A172 (cell line): ENCODE data around the gene RASD1. TPM values are rescaled to one million over a fixed set of nuclear protein-coding genes. Genes with fewer than 3 reads are reported as not detected.

ENCODE experiments used
- DNase-seq: peaks from one replicate; pipeline ENCODE4 v3.0.0-alpha.2; 2015; ENCODE audit warnings: low spot score
- total RNA-seq: library from RNA; depleted of rRNA; stranded (reverse); fragments of >200 nt; shearing (Covaris generic); gene quantifications from 2 replicates; pipeline ENCODE4 v1.2.3, GENCODE V29; 2014

The RASD1 gene
- total RNA-seq, 1 experiment from 2014 or later = not detected

DNA sequence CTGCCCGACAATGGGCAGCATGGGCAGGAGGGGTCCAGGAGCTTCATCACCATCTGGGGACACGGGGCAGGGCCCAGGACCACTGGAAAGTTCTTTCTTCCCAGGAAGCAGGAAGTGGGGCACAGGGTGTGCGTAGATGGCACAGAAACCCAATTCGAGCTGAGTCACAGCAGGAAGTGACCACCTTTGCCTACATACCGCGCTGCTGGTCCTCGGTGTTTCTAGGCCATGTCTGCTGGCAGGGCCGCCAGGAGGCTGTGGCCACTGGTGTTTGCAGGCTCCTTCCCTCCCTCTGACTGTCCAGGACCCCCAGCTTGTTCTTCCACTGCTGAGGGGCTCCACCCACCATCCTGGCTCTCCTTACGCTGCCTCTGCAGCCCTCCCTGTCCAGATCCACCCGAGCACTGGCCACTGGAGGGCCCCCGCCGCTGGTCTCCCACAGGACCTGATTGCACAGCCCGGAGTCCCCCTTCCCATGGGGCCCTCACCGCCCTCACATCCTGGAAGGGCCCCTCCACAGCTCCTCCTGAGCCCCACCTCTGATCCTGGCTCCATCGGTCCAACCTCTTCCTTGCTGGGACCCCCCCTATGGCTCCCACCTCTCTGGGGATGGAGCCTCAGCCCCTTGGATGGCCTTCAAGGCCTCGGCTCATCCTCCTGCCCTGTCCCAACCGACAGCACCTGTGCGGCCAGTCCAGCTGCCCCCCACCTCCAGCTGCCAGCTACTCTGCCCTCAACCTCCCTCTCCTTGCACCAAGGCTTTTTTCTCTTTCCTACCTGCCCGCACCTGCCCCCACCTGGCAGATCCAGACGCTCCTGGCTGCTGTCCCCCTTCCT is 14.5 kb upstream of the RASD1 start:
- peak; percentile 27 for DNase-seq

DNA sequence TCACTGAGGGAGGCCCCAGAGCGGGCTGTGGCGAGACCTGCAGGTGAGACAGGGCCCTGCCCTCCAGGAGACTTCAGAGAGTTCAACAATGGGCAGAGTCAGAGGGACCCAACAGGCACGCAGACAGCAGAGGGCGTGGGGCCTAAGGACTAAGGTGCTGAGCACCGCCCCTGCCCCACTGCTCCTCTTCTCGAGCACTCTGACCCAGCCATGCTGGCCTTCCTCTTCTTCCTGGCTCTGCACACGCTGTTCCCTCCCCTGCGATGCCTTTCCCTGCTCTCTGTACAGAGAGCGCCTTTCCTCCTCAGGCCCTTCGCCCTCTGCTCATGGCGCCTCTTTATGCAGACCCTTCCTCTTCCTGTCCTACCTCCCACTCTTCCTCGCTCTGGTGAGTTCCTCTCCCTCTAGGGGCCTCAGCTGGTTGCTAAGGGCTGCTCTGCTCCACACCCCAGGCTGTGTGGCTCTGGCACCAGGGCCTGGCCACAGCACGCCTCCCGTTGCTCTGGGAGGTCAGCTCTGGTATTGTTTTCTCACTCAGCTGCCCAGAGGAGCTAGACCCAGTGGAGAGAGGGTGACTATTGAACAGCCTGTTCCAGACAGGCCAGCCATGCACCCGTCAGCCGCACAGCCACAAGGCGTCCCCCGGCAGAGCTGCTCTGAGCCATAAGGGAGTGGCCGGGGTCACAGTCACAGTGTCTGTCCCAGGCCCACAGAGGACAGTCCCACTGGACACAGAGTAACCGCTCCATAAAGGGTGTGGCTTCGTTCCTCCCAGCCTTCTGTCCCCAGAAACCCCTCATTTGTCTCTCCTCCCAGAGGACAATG is 13.6 kb upstream of the RASD1 start:
- DNase-seq = no peak

DNA sequence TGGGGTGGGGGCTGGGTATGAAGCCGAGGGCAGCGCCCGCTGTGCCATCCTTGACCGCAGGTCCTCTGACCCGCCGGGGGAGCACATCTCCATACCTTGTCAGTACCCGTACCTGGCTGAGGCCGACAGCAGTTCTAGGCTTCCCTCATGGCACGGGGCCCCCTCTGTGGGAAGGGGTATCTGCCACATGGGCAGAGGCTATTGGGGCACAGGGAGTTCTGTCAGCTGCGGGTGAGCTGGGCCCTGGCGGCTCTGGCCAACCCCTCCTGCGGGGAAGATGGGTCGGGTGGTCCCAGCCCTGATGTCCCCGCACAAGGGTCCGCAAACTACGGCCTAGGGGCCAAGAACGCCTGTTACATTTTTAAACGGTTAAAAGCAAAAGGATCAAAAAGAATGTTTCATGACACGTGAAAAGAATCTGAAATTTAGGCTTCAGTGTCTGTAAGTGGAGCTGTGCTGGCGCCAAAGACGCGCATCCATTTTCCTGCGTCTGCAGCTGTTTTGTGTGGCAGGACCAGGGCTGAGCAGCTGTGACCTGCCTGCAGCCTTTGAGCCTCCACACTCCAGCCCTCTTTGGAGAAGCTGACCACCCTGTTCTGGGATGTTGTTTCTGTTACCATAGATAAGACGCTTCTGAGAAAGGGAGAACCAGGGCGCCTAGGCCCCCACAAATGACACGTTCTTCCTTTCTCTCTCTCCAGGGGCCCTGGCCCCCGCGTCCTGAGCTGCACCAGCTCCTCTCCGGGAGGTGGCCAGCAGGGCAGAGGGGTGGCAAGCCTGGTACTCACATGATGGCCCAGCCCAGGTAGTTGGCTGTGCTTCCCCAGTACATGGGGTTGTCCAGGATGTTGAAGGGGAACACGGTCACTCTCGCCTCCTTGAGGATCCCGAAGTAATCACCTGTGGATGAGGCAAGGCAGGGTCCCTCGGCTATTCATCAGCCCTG is 12.7 kb upstream of the RASD1 start:
- DNase-seq = no peak

DNA sequence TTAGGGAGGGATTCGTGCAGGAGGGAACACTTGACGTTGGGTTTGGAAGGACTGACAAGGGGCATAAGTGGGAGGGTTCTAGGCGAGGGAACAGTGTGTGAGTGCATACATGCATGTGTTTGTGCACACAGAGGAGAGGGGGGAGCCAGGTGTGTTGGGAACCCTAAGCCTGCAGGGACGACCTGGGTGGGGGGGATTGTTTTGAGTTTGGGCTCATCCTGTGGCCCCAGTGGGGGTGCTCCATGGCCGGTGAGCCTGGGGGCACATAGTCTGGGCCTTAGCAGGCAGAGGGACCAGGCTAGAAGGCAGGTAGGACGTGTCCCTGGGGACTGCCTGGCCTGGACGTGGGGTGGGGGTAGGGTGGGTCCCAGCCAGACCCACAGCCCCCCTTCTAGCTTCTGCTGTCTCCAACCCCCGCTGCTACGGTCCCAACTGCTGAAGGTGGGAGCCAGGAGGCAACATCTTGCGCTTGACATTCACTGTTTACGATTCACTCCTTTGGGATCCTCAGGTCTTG is 11.9 kb upstream of the RASD1 start:
- no peak for DNase-seq

DNA sequence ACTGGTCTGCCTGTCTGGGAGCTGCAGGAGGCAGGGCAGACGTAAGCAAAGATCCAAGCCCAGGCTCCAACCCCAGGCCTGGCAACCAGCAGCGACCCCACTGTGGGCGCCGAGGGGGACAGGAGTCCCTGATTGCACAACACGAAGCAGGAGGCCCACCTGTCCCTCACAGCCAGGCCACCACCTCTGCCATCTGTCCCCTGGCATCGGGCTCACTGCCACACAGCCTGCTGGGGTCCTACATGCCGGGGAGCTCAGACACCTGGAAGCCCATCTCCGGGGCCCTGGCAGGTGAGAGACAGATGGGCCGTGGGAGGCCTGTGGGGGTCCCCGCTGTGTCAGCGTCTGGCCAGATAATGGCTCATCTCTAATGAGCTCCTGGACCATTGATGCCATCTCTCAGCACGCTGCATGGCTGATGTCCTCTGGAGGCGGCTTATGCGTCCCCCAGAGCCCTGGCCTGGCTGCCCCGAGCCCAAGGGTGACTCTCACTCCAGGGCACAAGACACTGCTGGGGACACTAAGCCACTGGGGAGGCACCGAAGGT is 11.3 kb upstream of the RASD1 start:
- DNase-seq = no peak

DNA sequence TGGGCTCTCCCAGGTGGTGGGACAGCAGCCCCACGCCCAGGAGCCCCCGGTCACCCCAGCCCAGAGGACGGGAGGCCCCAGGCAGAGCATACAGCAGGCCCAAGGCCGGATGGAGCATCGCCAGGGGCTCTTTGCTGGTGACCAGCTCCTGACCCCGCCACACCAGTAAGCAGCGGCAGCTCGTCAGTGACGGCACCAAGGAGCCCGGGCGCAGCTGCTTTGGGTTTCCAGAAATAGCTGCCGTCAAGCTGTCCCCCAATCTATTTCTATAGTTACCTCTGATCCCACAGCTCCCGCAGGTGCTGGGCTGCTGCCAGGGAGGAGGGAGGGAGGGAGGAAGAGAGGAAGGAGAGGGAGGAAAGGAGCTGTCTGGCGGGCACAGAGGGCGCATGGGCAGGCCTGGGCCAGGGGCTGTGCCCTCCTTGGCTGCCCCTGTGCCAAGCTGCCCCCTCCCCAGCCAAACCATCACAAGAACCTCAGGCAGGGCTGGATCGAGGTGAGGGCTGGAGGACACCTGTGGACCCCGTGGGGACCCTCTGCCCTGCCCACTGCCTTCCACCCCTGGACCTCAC is 10.8 kb upstream of the RASD1 start:
- peak; percentile 62 for DNase-seq

DNA sequence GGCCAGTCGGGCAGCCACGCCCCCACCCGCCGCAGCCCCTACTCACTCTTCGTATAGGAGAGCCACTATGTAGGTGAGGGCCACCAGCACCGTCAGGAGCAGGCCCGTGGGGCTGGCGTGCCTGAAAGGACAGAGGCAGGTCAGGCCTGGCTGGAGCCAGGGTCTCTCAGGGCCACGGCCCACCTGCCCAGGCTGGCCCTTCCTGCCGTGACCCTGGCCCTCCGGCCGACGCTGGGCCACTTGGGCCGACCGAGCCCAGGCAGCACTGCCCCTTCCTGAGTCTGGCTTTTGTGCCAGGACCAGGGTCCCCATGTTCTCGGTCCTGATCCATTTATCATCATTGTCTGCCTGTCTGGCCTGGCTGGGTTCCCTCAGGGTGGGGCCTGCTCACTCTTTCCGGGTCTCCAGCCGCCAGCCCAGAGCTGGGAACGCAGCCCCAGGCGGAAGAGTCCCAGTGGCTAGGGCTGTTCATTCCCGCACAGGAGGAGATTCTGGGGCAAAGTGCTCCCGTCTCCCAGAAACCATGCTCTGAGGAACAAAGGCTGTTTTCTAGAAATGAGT is 10.1 kb upstream of the RASD1 start:
- no peak for DNase-seq

DNA sequence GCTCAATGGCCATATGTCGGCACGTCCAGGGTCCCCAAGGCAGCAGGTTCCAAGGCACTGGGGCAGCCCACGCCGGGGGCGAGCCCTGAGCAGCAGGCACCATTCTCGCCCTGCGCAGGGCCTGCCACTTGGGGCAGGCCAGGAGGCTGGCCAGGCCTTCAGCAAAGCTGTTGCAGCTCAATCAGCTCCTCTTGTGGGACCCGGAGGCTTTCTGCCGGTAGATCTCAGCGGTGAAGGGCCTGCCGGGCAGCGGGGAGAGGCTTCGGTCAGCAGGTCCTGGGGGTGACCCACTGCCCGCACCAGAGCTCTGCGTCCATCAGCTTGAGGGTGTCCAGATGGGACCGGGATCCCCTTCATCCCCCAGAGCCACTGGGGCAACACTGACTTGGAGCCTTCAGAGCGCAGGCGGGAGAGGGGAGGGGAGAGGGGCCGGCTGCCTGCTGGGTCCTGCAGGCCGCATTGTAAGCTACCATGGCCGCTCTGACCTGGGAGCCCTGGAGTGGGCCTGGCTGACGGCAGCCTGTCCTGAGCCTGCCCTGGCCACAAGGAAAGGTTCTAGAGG is 9.5 kb upstream of the RASD1 start:
- DNase-seq = no peak

DNA sequence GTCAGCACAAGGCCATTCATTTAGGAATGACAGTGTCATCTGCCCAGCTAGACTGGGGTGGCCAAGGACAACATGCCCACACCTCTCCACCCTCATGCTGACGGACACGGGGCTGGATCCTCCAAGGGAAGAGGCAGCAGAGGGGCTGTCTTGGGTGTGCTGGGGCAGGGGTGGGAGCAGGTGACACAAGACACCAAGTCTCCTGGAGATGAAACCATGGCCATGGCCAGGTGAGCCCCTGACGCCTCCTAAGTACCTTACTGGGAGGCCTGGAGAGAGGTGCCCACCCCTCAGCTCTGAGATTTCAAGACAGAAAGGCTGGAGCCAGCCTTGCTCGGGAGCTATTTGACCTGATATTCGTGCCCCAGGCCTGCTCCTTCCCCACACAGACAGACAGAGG is 9.0 kb upstream of the RASD1 start:
- DNase-seq = no peak

DNA sequence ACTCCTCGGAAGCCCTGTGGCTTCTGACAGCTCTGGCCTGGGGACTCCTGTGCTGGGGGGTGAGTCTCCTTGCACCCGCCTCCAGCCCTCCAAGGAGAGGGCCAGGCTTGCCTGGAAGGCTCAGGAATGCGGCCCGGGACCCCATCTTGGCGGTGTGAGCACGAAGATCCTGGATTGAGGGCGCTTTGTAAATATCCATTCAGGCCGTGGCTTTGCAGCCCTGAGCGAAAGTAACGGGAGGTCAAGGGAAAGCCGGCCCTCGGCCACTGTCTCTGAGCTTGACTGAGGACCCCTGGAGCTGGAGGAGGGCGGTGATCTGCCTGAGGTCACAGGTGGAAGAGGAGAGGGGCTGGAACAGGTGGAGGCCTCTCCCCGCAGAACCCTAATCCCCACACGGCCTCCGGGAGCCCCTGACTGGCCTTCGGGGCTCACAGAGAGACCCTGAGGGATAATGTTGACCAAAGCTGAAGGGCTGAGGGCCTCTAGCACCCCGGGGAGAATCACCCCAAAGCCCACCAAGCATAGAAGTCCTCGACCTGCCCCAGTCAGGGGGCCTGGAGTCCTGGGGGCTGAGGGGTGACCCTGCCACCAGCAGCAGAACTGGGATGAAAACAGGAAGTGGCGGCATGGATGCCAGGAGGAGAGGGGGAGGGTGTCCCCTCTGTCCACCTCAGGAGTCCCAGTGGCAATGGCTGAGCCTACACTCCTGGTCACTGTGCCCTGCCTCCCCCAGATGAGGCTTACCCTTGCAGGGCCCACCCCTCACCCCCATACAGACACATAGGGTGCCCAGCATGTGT is 8.3 kb upstream of the RASD1 start:
- no peak for DNase-seq

DNA sequence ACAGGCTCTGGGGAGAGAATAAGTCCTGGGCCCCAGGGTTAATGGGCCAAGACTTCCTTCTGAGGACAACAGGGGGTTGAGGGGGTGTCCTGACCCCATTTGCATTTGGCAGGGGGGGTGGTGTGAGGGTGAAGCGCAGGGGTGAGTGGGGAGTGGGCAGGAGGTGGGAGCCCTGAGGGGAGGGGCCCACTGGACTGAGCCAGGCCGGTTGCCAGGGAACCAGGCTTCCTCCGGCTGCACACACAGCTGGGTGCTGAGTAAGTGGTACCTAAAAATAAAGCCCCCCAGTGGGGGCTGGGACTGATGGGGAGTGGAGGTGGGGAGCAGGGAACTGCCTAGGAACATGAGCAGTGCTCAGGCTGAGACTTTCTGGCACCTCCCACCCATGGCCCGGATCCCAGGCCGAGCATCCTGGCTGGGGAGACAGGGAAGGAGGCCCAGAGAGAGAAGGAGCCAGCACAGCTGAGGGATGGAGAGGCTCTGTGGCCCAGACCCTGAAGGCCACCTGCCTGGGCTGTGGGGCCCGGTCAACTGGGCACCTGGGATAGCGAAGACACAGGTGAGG is 7.5 kb upstream of the RASD1 start:
- no peak for DNase-seq

DNA sequence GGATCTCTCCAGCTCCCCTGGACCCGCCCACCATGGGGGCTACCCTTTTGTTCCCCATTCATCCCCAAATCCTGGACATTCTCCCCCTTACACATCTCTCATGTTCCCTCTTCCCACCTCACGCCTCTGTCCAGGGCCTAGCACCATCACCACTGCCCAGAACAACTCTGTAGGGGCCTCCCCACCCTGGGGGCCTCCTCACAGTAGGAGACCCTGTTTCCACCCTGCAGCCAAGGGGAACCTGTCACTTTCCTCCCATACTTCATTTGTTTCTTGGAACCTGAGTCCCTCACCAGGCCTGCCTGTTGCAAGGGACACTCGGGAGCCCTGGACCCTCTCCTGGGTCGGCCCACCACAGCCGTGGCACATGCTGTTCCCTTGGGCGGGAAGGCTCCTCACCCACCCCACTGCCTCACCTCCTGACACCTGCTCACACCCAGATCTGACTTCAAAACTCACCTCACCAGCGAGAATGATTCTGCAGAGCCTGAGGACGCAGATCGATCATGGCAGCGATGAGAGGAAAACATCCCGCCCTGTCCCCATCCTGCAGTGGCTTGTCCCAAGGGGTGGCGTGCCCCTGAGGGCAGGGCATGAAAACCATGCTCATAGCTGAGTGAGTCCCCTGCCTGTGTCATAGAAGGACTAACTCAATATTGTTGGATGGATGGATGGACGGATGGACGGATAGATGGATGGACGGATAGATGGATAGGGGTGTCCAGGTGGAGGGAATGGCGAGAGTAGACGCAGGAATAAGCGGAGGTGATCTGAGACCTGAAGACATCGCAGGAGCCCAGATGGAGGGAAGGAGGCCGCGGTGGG is 6.8 kb upstream of the RASD1 start:
- no peak for DNase-seq

DNA sequence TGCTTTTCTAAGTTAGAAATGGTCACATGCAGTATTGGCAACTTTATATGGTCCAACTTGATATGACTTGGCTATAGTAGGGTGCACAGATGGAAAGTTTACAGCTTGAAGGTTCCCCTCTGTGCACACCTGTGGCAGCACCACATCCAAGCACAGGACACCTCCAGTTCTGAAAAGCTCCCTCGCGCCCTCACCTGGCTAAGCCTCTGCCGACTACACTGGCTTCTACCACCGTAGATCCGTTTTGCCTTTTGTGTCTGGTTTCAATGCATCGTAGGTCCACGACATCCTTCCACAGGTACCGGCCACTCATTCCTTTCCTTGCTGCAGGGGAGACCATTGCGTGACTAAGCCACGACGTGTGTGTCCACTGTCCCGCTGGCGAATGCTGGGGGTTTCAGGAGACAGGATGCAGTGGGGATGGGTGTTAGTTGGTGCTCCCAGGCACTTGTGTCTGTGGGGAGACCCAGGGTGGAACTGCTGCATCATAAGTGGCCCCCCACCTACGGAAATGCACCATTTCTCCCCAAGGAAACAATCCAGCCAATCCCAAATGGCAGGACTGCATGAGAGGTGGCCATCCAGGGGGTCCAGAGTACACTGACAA is 4.9 kb upstream of the RASD1 start:
- no peak for DNase-seq

DNA sequence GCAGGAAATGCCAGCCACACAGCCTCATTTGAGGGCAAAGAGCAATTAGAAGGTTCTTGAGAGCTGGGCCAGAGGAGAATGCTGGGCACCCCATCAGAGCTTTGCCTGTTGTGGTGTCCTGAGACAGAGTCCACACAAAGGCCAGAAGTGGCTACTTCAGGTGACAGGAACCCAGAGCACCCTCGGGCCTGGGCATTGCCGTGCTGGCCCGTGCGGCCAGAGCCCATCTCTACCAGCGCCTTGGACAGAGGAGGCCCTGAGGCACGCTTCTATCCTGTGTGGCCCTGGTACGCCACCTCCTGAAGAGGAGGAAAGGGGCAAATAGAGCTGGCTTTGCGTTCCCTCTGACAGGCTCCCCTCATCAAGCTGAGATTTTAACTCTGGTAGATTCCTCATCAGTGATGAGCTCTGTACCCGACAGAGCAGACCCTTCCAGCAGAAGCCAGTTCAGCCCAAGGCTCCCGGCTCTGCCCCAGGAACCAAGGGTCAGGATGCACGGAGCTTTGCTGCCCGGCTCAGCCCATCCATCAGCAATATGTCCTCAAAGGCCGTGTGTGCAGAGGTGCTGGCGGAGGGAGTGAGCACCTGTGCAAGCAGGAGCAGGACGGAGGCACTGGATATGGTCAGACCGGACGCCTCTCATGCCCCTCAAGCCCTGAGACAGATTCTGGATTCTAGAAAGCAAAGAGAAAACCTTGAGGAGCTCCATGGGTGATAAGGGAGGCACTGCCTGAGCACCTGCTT is 3.4 kb upstream of the RASD1 start:
- no peak for DNase-seq

DNA sequence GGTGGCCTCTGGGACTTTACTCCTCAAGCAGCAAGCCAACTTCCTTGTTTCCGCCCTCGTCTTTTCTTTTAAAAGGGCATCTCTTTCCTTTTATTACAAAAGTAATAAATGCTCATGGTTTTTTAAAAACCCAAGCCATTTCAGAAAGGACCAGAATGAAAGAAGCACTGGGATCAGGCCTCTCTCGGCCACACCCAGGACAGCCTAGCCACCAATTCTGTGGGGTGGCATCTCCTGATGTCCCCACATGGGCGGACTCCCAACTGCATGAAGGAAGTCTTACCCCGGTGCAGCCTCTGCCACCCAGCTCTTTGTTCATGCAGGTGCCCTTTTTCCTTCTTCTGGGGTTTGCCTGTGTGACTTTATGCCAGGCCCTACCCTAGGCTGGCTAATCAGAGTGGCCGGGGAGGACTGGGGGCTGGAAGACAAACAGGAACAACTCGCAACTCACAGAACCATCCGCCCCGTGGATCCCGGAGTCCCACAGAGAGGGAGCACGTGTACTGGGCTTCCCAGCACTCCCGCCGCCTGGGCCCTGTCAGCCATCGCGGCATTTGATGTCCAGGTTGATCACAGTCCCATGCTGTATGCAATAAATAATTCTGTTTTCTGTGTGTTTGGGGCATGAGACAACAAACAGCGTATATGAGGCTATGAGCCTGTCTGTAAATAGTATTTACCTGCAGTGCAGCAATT is 2.6 kb upstream of the RASD1 start:
- DNase-seq = no peak

DNA sequence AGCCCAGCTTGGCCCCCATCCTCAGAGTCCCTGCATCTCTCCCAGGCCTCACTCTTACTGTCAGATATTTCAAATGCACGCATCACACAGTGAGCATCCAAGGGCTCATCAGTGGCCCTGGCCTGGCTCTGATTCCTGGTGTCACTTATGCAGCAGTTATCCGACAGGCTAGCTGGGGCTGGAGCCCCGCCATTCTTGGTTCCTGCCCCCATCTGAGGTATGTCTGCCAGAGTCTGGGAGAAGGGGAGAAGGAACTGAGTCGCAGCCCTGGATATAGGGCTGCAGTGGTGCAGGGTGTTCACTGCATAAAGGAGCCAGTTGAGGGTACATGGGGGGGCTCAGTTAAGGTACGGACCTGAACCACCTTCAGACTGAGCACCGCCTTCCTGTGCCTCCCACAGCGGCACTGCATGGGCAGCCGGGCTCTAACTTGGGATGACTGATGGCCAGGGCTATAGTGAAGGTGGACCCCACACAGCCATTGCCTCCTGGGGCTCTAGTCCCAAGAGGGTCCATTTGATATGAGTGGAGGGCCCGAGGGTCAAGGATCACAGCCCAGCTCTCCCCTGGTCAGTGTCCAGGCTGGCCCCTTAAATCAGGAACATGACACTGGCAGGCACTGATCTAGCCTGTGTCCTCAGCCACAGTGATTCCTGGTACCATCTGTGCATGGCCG is 1.8 kb upstream of the RASD1 start:
- no peak for DNase-seq
